ENCODE measurements around the gene CNGA3. TPM values are rescaled to one million over a fixed set of nuclear protein-coding genes. Genes with fewer than 3 reads are reported as not detected.

The CNGA3 gene
- total RNA-seq, 1 donor from 2014 or later, result not detected

GRCh38 chr2:98369710-98370239 lies 23.5 kb downstream of the CNGA3 start:
- H3K27me3 Mint-ChIP-seq, result peaks cover 34% of the 10 kb centered on the region
- H3K4me1 Mint-ChIP-seq, result no peaks in the 10 kb centered on the region
- intact Hi-C loops (cut with micrococcal nuclease), result no loop called here
- ChIA-PET CTCF (no interaction called here), POLR2A (no interaction called here)
- DNase-seq (no peak), ATAC-seq (ENCODE audit: low read depth) (no peak)
- TF ChIP-seq CTCF (IDR thresholded peaks at IDR 0.05), result no peak
- no peaks in the 10 kb centered on the region for H3K9me3 Mint-ChIP-seq
- no peak overlapping the region for H3K4me3 Mint-ChIP-seq
- no peak overlapping the region for H3K27ac Mint-ChIP-seq
- no peaks in the 10 kb centered on the region for H3K36me3 Mint-ChIP-seq (ENCODE audit: low read depth)

GRCh38 chr2:98372121-98372520 lies 25.9 kb downstream of the CNGA3 start:
- intact Hi-C loops (cut with micrococcal nuclease), result no loop called here
- Mint-ChIP-seq H3K27me3 (peaks cover 43% of the 10 kb centered on the region), H3K36me3 (ENCODE audit: low read depth) (no peaks in the 10 kb centered on the region), H3K9me3 (no peaks in the 10 kb centered on the region), H3K4me1 (no peaks in the 10 kb centered on the region), H3K4me3 (no peak overlapping the region), H3K27ac (no peak overlapping the region)
- TF ChIP-seq CTCF (IDR thresholded peaks at IDR 0.05), result no peak
- no peak for ATAC-seq (ENCODE audit: low read depth)
- no peak for DNase-seq
- POLR2A ChIA-PET, result no interaction called here
- CTCF ChIA-PET, result no interaction called here

- intact Hi-C loops (cut with micrococcal nuclease), result no loop called here
- ChIA-PET CTCF (no interaction called here), POLR2A (no interaction called here)
- DNase-seq (no peak), ATAC-seq (ENCODE audit: low read depth) (no peak)
- H3K9me3 Mint-ChIP-seq, result no peaks in the 10 kb centered on the region
- H3K4me3 Mint-ChIP-seq, result no peak overlapping the region
- TF ChIP-seq CTCF (IDR thresholded peaks at IDR 0.05), result no peak
- H3K27me3 Mint-ChIP-seq, result peaks cover 40% of the 10 kb centered on the region
- no peaks in the 10 kb centered on the region for H3K4me1 Mint-ChIP-seq
- H3K36me3 Mint-ChIP-seq (ENCODE audit: low read depth), result no peaks in the 10 kb centered on the region
- H3K27ac Mint-ChIP-seq, result no peak overlapping the region
These were observed 26.3 kb downstream of the CNGA3 start for GRCh38 chr2:98372579-98372978.

GRCh38 chr2:98374286-98374685 lies 28.0 kb downstream of the CNGA3 start:
- TF ChIP-seq CTCF (IDR thresholded peaks at IDR 0.05), result no peak
- ChIA-PET CTCF (interaction anchor here (0.9 kb wide), 1 partner anchor 9 kb away, joined by 3 read pairs; no protein-coding TSS in a partner anchor), POLR2A (no interaction called here)
- no peaks in the 10 kb centered on the region for H3K36me3 Mint-ChIP-seq (ENCODE audit: low read depth)
- ATAC-seq (ENCODE audit: low read depth), result no peak
- no peak for DNase-seq
- no peak overlapping the region for H3K27ac Mint-ChIP-seq
- intact Hi-C loops (cut with micrococcal nuclease), result no loop called here
- H3K4me1 Mint-ChIP-seq, result no peaks in the 10 kb centered on the region
- H3K4me3 Mint-ChIP-seq, result no peak overlapping the region
- H3K9me3 Mint-ChIP-seq, result no peaks in the 10 kb centered on the region
- peaks cover 35% of the 10 kb centered on the region for H3K27me3 Mint-ChIP-seq

- Mint-ChIP-seq H3K27ac (no peak overlapping the region), H3K27me3 (peaks cover 35% of the 10 kb centered on the region), H3K4me1 (no peaks in the 10 kb centered on the region), H3K9me3 (no peaks in the 10 kb centered on the region), H3K36me3 (ENCODE audit: low read depth) (no peaks in the 10 kb centered on the region), H3K4me3 (no peak overlapping the region)
- ATAC-seq (ENCODE audit: low read depth) (no peak), DNase-seq (no peak)
- no peak for TF ChIP-seq CTCF (IDR thresholded peaks at IDR 0.05)
- intact Hi-C loops (cut with micrococcal nuclease), result no loop called here
- CTCF ChIA-PET, result interaction anchor here (0.9 kb wide), 2 partner anchors 8 kb away, joined by 3 read pairs; no protein-coding TSS in a partner anchor
- POLR2A ChIA-PET, result no interaction called here
These were observed 28.8 kb downstream of the CNGA3 start for GRCh38 chr2:98374958-98375570.

Measured in activated B cell treated with CpG ODN at 0.5 μM for 24 hours (primary cell).